SKM-1 treated with dmso at 0.1 percent for 144 hours (cell line): ENCODE measurements around the gene GALNT18.

ENCODE experiments used
- DNase-seq: peaks from one replicate; lab custom pipeline; 2025; ENCODE audit not compliant: unreplicated experiment; lab: John Stamatoyannopoulos, UW

GALNT18 gene

GRCh38 chr11:11320825-11321224, 301.0 kb downstream of the GALNT18 start:
- DNase-seq: no peak

GRCh38 chr11:11318961-11319360, 302.8 kb downstream of the GALNT18 start:
- DNase-seq: peak; percentile 97

- DNase-seq: no peak
Observed at GRCh38 chr11:11318461-11318860, 303.3 kb downstream of the GALNT18 start.

- no peak for DNase-seq
Observed at GRCh38 chr11:11316651-11317230, 305.1 kb downstream of the GALNT18 start.

- no peak for DNase-seq
Observed at GRCh38 chr11:11313902-11314692, 307.7 kb downstream of the GALNT18 start.

- DNase-seq: peak; percentile 70
Observed at GRCh38 chr11:11313426-11313825, 308.4 kb downstream of the GALNT18 start.

- no peak for DNase-seq
Observed at GRCh38 chr11:11312738-11313137, 309.1 kb downstream of the GALNT18 start.

GRCh38 chr11:11311169-11311568, 310.6 kb downstream of the GALNT18 start:
- DNase-seq: peak; percentile 98

- DNase-seq: peak; percentile 53
Observed at GRCh38 chr11:11309906-11310305, 311.9 kb downstream of the GALNT18 start.

GRCh38 chr11:11308249-11308648, 313.6 kb downstream of the GALNT18 start:
- DNase-seq: no peak

- DNase-seq: no peak
Observed at GRCh38 chr11:11306855-11307254, 314.9 kb downstream of the GALNT18 start.

GRCh38 chr11:11304550-11304949, 317.3 kb downstream of the GALNT18 start:
- DNase-seq: no peak

GRCh38 chr11:11302565-11302964, 319.2 kb downstream of the GALNT18 start:
- DNase-seq: no peak

- DNase-seq: no peak
Observed at GRCh38 chr11:11301212-11301611, 320.6 kb downstream of the GALNT18 start.

GRCh38 chr11:11297578-11297977, 324.2 kb downstream of the GALNT18 start:
- no peak for DNase-seq

GRCh38 chr11:11296434-11296833, 325.4 kb downstream of the GALNT18 start:
- no peak for DNase-seq

GRCh38 chr11:11294551-11294855, 327.3 kb downstream of the GALNT18 start:
- DNase-seq: no peak

- DNase-seq: no peak
Observed at GRCh38 chr11:11293798-11294550, 327.8 kb downstream of the GALNT18 start.

GRCh38 chr11:11292839-11293238, 329.0 kb downstream of the GALNT18 start:
- no peak for DNase-seq

GRCh38 chr11:11291041-11292015, 330.5 kb downstream of the GALNT18 start:
- no peak for DNase-seq

GRCh38 chr11:11290354-11290753, 331.5 kb downstream of the GALNT18 start:
- no peak for DNase-seq
